ENCODE measurements around the gene RNF25.

The RNF25 gene

GRCh38 chr2:218663901-218664300 lies 7.9 kb downstream of the RNF25 start:
- peaks cover 48% of the 10 kb centered on the region for H3K36me3 Mint-ChIP-seq (ENCODE audit: low read depth)
- no peaks in the 10 kb centered on the region for H3K9me3 Mint-ChIP-seq

GRCh38 chr2:218662827-218663226 lies 9.0 kb downstream of the RNF25 start:
- Mint-ChIP-seq H3K27ac (no peak overlapping the region), H3K27me3 (ENCODE audit: low read depth, poor library complexity) (peaks cover 3% of the 10 kb centered on the region), H3K4me3 (no peak overlapping the region)

More at GRCh38 chr2:218663901-218664300, 7.9 kb downstream of the RNF25 start:
- no peaks in the 10 kb centered on the region for H3K27me3 Mint-ChIP-seq (ENCODE audit: low read depth, poor library complexity)
- TF ChIP-seq, protein P1, sequence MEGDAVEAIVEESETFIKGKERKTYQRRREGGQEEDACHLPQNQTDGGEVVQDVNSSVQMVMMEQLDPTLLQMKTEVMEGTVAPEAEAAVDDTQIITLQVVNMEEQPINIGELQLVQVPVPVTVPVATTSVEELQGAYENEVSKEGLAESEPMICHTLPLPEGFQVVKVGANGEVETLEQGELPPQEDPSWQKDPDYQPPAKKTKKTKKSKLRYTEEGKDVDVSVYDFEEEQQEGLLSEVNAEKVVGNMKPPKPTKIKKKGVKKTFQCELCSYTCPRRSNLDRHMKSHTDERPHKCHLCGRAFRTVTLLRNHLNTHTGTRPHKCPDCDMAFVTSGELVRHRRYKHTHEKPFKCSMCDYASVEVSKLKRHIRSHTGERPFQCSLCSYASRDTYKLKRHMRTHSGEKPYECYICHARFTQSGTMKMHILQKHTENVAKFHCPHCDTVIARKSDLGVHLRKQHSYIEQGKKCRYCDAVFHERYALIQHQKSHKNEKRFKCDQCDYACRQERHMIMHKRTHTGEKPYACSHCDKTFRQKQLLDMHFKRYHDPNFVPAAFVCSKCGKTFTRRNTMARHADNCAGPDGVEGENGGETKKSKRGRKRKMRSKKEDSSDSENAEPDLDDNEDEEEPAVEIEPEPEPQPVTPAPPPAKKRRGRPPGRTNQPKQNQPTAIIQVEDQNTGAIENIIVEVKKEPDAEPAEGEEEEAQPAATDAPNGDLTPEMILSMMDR (IDR thresholded peaks at IDR 0.05) = no peak
- H3K27ac Mint-ChIP-seq = no peak overlapping the region
- peaks cover 14% of the 10 kb centered on the region for H3K4me1 Mint-ChIP-seq
- DNase-seq = no peak
- no peak overlapping the region for H3K4me3 Mint-ChIP-seq

GRCh38 chr2:218662377-218662776 lies 9.4 kb downstream of the RNF25 start:
- peak overlapping the region; percentile 41 for H3K27ac Mint-ChIP-seq
- TF ChIP-seq, protein P1 (IDR thresholded peaks at IDR 0.05) = no peak
- peaks cover 45% of the 10 kb centered on the region for H3K36me3 Mint-ChIP-seq (ENCODE audit: low read depth)
- peaks cover 3% of the 10 kb centered on the region for H3K27me3 Mint-ChIP-seq (ENCODE audit: low read depth, poor library complexity)
- no peaks in the 10 kb centered on the region for H3K9me3 Mint-ChIP-seq
- no peak for DNase-seq
- no peak overlapping the region for H3K4me3 Mint-ChIP-seq
- H3K4me1 Mint-ChIP-seq = peaks cover 28% of the 10 kb centered on the region

More at GRCh38 chr2:218662827-218663226, 9.0 kb downstream of the RNF25 start:
- no peak for DNase-seq
- H3K4me1 Mint-ChIP-seq = peaks cover 25% of the 10 kb centered on the region
- peaks cover 45% of the 10 kb centered on the region for H3K36me3 Mint-ChIP-seq (ENCODE audit: low read depth)
- no peaks in the 10 kb centered on the region for H3K9me3 Mint-ChIP-seq
- TF ChIP-seq, protein P1 (IDR thresholded peaks at IDR 0.05) = no peak

DNA sequence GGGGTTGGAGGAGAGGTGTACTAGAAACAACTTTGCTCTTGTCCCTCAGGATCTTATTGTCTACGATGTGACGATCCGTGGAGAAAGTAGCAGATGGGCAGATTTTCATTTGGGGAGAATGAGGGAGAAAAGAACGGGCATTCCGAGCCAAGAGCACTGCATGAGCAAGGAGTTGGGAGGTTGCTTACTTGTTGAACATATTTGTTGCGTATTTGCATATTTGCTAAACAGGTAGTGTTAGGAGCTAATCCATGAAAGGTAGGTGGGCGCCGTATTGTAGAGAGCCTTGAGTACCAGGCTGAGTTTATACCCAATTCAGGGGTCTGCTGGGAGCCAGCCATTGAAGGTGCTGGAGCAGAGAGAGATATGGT lies 11.8 kb downstream of the RNF25 start:
- peaks cover 6% of the 10 kb centered on the region for H3K27me3 Mint-ChIP-seq (ENCODE audit: low read depth, poor library complexity)
- TF ChIP-seq, protein P1 (IDR thresholded peaks at IDR 0.05) = no peak
- H3K9me3 Mint-ChIP-seq = no peaks in the 10 kb centered on the region
- peaks cover 28% of the 10 kb centered on the region for H3K4me1 Mint-ChIP-seq
- H3K36me3 Mint-ChIP-seq (ENCODE audit: low read depth) = peaks cover 40% of the 10 kb centered on the region
- DNase-seq = no peak
- peak overlapping the region; percentile 99 for H3K4me3 Mint-ChIP-seq
- no peak overlapping the region for H3K27ac Mint-ChIP-seq

DNA sequence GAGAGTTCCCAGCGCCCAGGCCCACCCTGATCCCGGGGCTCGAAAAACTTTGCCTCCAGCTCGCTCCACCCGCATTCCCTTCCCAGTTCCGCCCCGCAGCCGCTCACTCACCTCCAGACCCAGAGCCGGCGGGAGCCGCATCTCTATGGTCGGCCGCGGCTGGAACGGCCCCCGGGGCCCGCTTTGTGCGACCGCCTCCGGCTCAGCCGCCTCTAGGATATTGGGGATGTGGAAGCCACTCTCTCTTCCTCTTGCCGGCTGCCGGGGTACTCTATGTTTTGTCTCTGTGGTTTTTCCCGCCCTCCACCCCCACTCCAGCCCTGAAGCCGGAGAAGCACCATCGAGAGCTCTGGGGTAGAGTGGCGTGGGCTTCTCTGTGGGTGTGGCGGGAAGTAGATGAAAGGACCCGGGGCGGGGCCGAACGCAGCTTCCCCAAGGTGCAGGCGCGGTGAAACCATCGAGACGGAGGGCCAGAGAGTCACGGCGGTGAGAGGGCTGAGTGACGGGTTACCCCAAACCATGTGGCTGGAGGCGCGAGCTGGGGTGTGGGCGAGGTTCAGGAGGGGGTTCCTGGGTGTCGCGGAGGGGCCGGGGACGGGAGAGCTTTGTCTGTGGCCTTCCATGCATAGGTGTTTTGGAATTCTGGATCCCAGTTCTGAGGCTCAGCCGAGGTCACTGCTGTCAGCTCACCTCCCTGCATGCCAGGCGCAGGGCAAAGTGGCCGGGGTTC lies 12.4 kb downstream of the RNF25 start, which contains the start of the genes BCS1L and ZNF142:
Gene BCS1L, plus strand, starts transcription at position 426 of the 730 bp plus-strand sequence. CDS start 1,305 bp downstream, outside the sequence.
Gene ZNF142, minus strand, starts transcription at position 366 of the 730 bp plus-strand sequence. CDS start 3,194 bp downstream, outside the sequence.
- H3K27ac Mint-ChIP-seq = peak within 1 kb of the TSS; percentile 70
- peak within 1 kb of the TSS; percentile 99 for H3K4me3 Mint-ChIP-seq
- no peaks in the 10 kb centered on the region for H3K9me3 Mint-ChIP-seq
- TF ChIP-seq, protein P1 (IDR thresholded peaks at IDR 0.05) = no peak
- H3K4me1 Mint-ChIP-seq = peaks cover 28% of the 10 kb centered on the region
- peaks cover 6% of the 10 kb centered on the region for H3K27me3 Mint-ChIP-seq (ENCODE audit: low read depth, poor library complexity)
- peaks cover 36% of the 10 kb centered on the region for H3K36me3 Mint-ChIP-seq (ENCODE audit: low read depth)
- DNase-seq = peak; percentile 91

Data from nephron progenitor cell (in vitro differentiated cells).